HepG2 (cell line): ENCODE results near the gene TLL2. TPM values are rescaled to one million over a fixed set of nuclear protein-coding genes. Genes with fewer than 3 reads are reported as not detected.
A peak's percentile ranks its signal among the peaks of the same experiment; 100 is the strongest.

Experiments used
- ARNTL ChIP-seq: sonication (generic); formaldehyde crosslinking; IDR thresholded peaks from 2 replicates; pipeline ENCODE4 v1.4.0; 2020; ENCODE audit warnings: mild to moderate bottlenecking, missing genetic modification reagents
- ATAD3A ChIP-seq: sonication (generic); formaldehyde crosslinking; IDR thresholded peaks from 2 replicates; pipeline ENCODE4 v1.4.0; 2020; ENCODE audit warnings: missing genetic modification reagents
- CBFB ChIP-seq: sonication (generic); formaldehyde crosslinking; IDR thresholded peaks from 2 replicates; pipeline ENCODE4 v1.4.0; 2020; ENCODE audit warnings: missing genetic modification reagents
- CENPBD1 ChIP-seq: sonication (generic); formaldehyde crosslinking; IDR thresholded peaks from 2 replicates; pipeline ENCODE4 v1.8.0; 2022; ENCODE audit warnings: missing genetic modification reagents, low read depth, mild to moderate bottlenecking, borderline replicate concordance
- CREB1 ChIP-seq, 2 experiments: fragments of 450-650 bp in 1 of 2; IDR thresholded peaks; 2 replicates each; pipeline ENCODE4 v1.6.1; 2016 to 2017; ENCODE audit warnings: control low read depth in 1 of 2, mild to moderate bottlenecking in 1 of 2, missing compliant biosample characterization in 1 of 2, missing genetic modification characterization in 1 of 2
- CREM ChIP-seq, 2 experiments: sonication (generic) in 1 of 2; formaldehyde crosslinking in 1 of 2; IDR thresholded peaks; 2 replicates each; pipeline versions ENCODE4 v1.4.0 to v1.6.1; 2016 to 2020; ENCODE audit warnings: antibody characterized with exemption in 1 of 2, mild to moderate bottlenecking in 1 of 2, missing genetic modification reagents in 1 of 2
- EED ChIP-seq: sonication (generic); formaldehyde crosslinking; IDR thresholded peaks from 2 replicates; pipeline ENCODE4 v1.5.0; 2020; ENCODE audit warnings: mild to moderate bottlenecking, missing genetic modification reagents
- KDM5A ChIP-seq: fragments of 200-600 bp; sonication (generic); IDR thresholded peaks from 2 replicates; pipeline ENCODE4 v1.7.0; 2018; ENCODE audit warnings: antibody characterized with exemption, mild to moderate bottlenecking, low read length, borderline replicate concordance
- MAFF ChIP-seq: IDR thresholded peaks from 2 replicates; pipeline ENCODE4 v1.6.1; 2011; ENCODE audit warnings: low read depth, low read length, improper control_type of control experiment
- MAZ ChIP-seq, 2 experiments: sonication (generic) in 1 of 2; formaldehyde crosslinking in 1 of 2; IDR thresholded peaks; 2 replicates each; pipeline versions ENCODE4 v1.5.0 to v1.6.1; 2012 to 2020; ENCODE audit warnings: low read depth in 2 of 2, mild to moderate bottlenecking in 2 of 2, borderline replicate concordance in 1 of 2, improper control_type of control experiment in 1 of 2, low read length in 1 of 2, missing genetic modification reagents in 1 of 2, moderate library complexity in 1 of 2
- MIER2 ChIP-seq: IDR thresholded peaks from 2 replicates; pipeline ENCODE4 v1.6.1; 2016; ENCODE audit warnings: missing biosample characterization, missing genetic modification reagents
- NBN ChIP-seq: fragments of 450-650 bp; conservative IDR thresholded peaks from 2 replicates; pipeline ENCODE4 v1.6.1; 2017
- NCOA1 ChIP-seq: sonication (generic); formaldehyde crosslinking; IDR thresholded peaks from 2 replicates; pipeline ENCODE4 v1.9.0; 2021; ENCODE audit warnings: missing genetic modification reagents
- SKIL ChIP-seq: sonication (generic); formaldehyde crosslinking; IDR thresholded peaks from 2 replicates; pipeline ENCODE4 v1.8.0; 2022; ENCODE audit warnings: missing genetic modification reagents, mild to moderate bottlenecking, moderate library complexity, borderline replicate concordance
- SP140L ChIP-seq: sonication (generic); formaldehyde crosslinking; IDR thresholded peaks from 2 replicates; pipeline ENCODE4 v1.4.0; 2020; ENCODE audit warnings: missing genetic modification reagents, borderline replicate concordance
- SPEN ChIP-seq: sonication (generic); formaldehyde crosslinking; IDR thresholded peaks from 2 replicates; pipeline ENCODE4 v1.5.1; 2020; ENCODE audit warnings: low read depth, mild to moderate bottlenecking, missing genetic modification reagents
- SRSF4 ChIP-seq: fragments of 200-400 bp; formaldehyde crosslinking; IDR thresholded peaks from one replicate; pipeline ENCODE4 v1.6.1; 2018; ENCODE audit warnings: mild to moderate bottlenecking, low read depth, low read length, moderate library complexity; ENCODE audit not compliant: poor library complexity, severe bottlenecking
- TOPORS ChIP-seq: sonication (generic); formaldehyde crosslinking; IDR thresholded peaks from 2 replicates; pipeline ENCODE4 v1.8.0; 2023; ENCODE audit warnings: mild to moderate bottlenecking, missing genetic modification reagents
- ZBTB21 ChIP-seq: sonication (generic); formaldehyde crosslinking; IDR thresholded peaks from 2 replicates; pipeline ENCODE4 v1.4.0; 2020; ENCODE audit warnings: missing genetic modification reagents
- ZMAT3 ChIP-seq: sonication (generic); formaldehyde crosslinking; conservative IDR thresholded peaks from 2 replicates; pipeline ENCODE4 v1.7.0; 2021; ENCODE audit warnings: missing genetic modification reagents
- ZNF232 ChIP-seq: sonication (generic); formaldehyde crosslinking; IDR thresholded peaks from 2 replicates; pipeline ENCODE4 v1.4.0; 2020; ENCODE audit warnings: missing genetic modification reagents, borderline replicate concordance
- ZNF326 ChIP-seq: sonication (generic); formaldehyde crosslinking; IDR thresholded peaks from 2 replicates; pipeline ENCODE4 v1.4.0; 2020; ENCODE audit warnings: missing genetic modification reagents, borderline replicate concordance
- polyA plus RNA-seq, 8 experiments: library from polyadenylated mRNA; depleted of rRNA in 3 of 8; stranded (reverse) in 7 of 8; unstranded in 1 of 8; fragments of >200 nt; fragmentation: Illumina TruSeq in 4 of 8; extraction: Trizol in 4 of 8; gene quantifications; 2 replicates each; pipeline versions ENCODE4 v1.2.1 to v1.2.3, GENCODE V29; 2011 to 2016; ENCODE audit warnings: low read depth in 4 of 8, missing spikeins in 1 of 8, mixed read lengths in 1 of 8; ENCODE audit not compliant: insufficient read depth in 1 of 8
- total RNA-seq, 5 experiments: library from RNA; depleted of rRNA; stranded (reverse); fragments of >200 nt; fragmentation: Illumina TruSeq; extraction: Trizol; gene quantifications; 2 replicates each; pipeline ENCODE4 v1.2.3, GENCODE V29; 2016; ENCODE audit warnings: low read depth in 1 of 5
- TF ChIP-seq, protein P1 (sequence below): sonication (generic); formaldehyde crosslinking; conservative IDR thresholded peaks from 2 replicates; pipeline ENCODE4 v1.4.0; 2020; ENCODE audit warnings: missing genetic modification reagents
- TF ChIP-seq, protein P2 (sequence below): sonication (generic); formaldehyde crosslinking; IDR thresholded peaks from 2 replicates; pipeline ENCODE4 v1.4.0; 2020; ENCODE audit warnings: missing genetic modification reagents

The TLL2 gene
- total and polyA plus RNA-seq, 2 of the 13 experiments (the other 11 are each of a cell fraction or from before 2014, with no cell fraction given) = 0.09 TPM; not detected in 1

DNA sequence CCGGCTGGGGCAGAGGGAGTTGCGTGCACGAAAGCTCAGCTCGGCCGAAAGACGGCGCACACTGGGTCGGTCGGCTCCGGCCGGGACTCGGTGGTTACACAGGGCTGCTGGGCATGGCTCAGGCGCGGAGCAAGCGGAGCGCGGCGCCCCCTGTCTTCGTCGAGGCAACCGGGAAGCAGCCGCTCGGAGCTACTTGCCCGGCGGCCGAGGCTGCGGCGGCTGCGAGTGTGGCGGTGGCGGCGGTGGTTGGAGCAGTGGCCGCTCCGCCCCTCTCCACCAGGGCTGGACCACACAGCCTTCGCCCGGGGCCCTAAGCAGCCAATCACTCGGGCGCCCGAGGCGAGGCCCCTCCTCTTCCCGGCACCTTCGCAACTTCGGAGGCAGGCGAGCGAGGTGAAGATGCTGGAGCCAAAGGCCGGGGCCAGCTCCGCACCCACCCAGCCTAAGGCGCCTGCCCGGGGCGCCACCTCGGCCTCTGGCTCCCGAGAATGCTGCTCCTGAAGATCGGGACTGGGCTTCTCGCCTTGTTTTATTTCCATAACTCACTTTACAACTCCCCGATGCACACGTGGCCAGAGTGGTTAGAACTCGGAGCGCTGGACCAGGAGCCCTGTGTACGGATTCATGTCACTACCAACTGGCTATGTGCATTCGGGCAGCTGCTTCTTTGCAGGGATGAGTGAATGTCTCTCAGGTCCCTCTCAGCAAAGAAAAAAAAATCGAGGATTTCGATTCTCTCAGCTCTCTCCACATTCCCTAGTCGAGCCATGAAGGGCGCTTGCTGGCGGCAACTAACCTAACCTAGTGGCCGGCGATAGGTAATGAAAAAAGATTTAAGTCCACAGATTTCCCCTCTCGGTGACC is at the start of gene TLL2 (continued):
- TF ChIP-seq CENPBD1 (CRISPR knock-in tag) = no peak
- no peak for TF ChIP-seq NBN
- peak; percentile 45; the same call in 1 of the 2 replicates for TF ChIP-seq ZNF232 (CRISPR knock-in tag)
- no peak for TF ChIP-seq ATAD3A (CRISPR knock-in tag)
- TF ChIP-seq, protein P1, sequence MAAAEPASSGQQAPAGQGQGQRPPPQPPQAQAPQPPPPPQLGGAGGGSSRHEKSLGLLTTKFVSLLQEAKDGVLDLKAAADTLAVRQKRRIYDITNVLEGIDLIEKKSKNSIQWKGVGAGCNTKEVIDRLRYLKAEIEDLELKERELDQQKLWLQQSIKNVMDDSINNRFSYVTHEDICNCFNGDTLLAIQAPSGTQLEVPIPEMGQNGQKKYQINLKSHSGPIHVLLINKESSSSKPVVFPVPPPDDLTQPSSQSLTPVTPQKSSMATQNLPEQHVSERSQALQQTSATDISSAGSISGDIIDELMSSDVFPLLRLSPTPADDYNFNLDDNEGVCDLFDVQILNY (CRISPR knock-in tag) = no peak
- 0 out of 2 replicates have a peak, but pooled peaks have one; percentile 44 for TF ChIP-seq CBFB
- no peak for TF ChIP-seq KDM5A
- TF ChIP-seq NCOA1 (CRISPR knock-in tag) = no peak
- TF ChIP-seq ARNTL (CRISPR knock-in tag) = no peak
- TF ChIP-seq CREB1 (IDR thresholded peaks at IDR 0.05) = no peak
- TF ChIP-seq CREB1 (CRISPR knock-in tag; IDR thresholded peaks at IDR 0.05) = no peak
- no peak for TF ChIP-seq MAFF
- no peak for TF ChIP-seq ZNF326 (CRISPR knock-in tag)
- no peak for TF ChIP-seq SP140L (CRISPR knock-in tag)
- no peak for TF ChIP-seq SRSF4
- no peak for TF ChIP-seq SPEN (CRISPR knock-in tag)
- no peak for TF ChIP-seq TOPORS (CRISPR knock-in tag)
- peak; percentile 35; the same call in 1 of the 2 replicates for TF ChIP-seq SKIL
- TF ChIP-seq ZBTB21 (CRISPR knock-in tag) = no peak
- TF ChIP-seq ZMAT3 (CRISPR knock-in tag) = no peak
- TF ChIP-seq MIER2 (CRISPR knock-in tag) = no peak; the same call in 1 of the 2 replicates
- no peak for TF ChIP-seq EED (CRISPR knock-in tag)
- TF ChIP-seq CREM (IDR thresholded peaks at IDR 0.05) = no peak
- TF ChIP-seq CREM (CRISPR knock-in tag; IDR thresholded peaks at IDR 0.05) = no peak
- no peak for TF ChIP-seq MAZ (IDR thresholded peaks at IDR 0.05; ENCODE audit: borderline replicate concordance, low read depth, low read length)
- TF ChIP-seq MAZ (CRISPR knock-in tag; IDR thresholded peaks at IDR 0.05; ENCODE audit: low read depth) = no peak
- TF ChIP-seq, protein P2, sequence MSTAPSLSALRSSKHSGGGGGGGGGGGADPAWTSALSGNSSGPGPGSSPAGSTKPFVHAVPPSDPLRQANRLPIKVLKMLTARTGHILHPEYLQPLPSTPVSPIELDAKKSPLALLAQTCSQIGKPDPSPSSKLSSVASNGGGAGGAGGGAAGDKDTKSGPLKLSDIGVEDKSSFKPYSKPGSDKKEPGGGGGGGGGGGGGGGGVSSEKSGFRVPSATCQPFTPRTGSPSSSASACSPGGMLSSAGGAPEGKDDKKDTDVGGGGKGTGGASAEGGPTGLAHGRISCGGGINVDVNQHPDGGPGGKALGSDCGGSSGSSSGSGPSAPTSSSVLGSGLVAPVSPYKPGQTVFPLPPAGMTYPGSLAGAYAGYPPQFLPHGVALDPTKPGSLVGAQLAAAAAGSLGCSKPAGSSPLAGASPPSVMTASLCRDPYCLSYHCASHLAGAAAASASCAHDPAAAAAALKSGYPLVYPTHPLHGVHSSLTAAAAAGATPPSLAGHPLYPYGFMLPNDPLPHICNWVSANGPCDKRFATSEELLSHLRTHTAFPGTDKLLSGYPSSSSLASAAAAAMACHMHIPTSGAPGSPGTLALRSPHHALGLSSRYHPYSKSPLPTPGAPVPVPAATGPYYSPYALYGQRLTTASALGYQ = no peak
